ENCODE data around the gene NR6A1. TPM values are rescaled to one million over a fixed set of nuclear protein-coding genes. Genes with fewer than 3 reads are reported as not detected.

Gene NR6A1
- total and polyA plus RNA-seq, 2 of the 8 experiments (the other 6 are each of a cell fraction or from before 2014, with no cell fraction given): 93.2 to 237 TPM

GRCh38 chr9:124530246-124530645 is 240.9 kb downstream of the NR6A1 start:
- H3K4me1 ChIP-seq (replicated peaks in 1 of 4; ENCODE audit: control insufficient read depth in 3 of 4, insufficient read depth in 4 of 4, low read length in 3 of 4): no peaks in the 10 kb centered on the region
- no peak overlapping the region for H2BK20ac ChIP-seq (ENCODE audit: low read length)
- TF ChIP-seq SP2 (IDR thresholded peaks at IDR 0.05; ENCODE audit: low read length): no peak
- TF ChIP-seq CHD1 (IDR thresholded peaks at IDR 0.05; ENCODE audit: low read depth, low read length): no peak
- TF ChIP-seq RAD21 (IDR thresholded peaks at IDR 0.05 in 1 of 2, conservative IDR thresholded peaks at IDR 0.05 in 1 of 2; ENCODE audit: low read depth in 2 of 2, low read length in 2 of 2): no peak
- no peak for TF ChIP-seq FOSL1 (IDR thresholded peaks at IDR 0.05; ENCODE audit: insufficient read depth, low read depth, low read length)
- no peak for TF ChIP-seq CTBP2 (IDR thresholded peaks at IDR 0.05; ENCODE audit: borderline replicate concordance, insufficient read depth, insufficient read length, low read length)
- no peak for TF ChIP-seq TEAD4 (IDR thresholded peaks at IDR 0.05; ENCODE audit: low read depth, low read length)
- TF ChIP-seq SRF (IDR thresholded peaks at IDR 0.05; ENCODE audit: low read depth, low read length): no peak
- no peak for TF ChIP-seq JUND (IDR thresholded peaks at IDR 0.05; ENCODE audit: low read length)
- CTCF ChIA-PET (ENCODE audit: partially characterized antibody): interaction anchor here (0.7 to 1.0 kb wide), 3 partner anchors 22 to 182 kb away, joined by 3 to 4 read pairs (median 4); no protein-coding TSS in a partner anchor
- H3K18ac ChIP-seq (ENCODE audit: extremely low read depth, low read length): no peak overlapping the region
- FAIRE-seq (no peak), DNase-seq (ENCODE audit: low read depth in 1 of 2, low spot score in 2 of 2) (no peak)
- no peak overlapping the region for H4K91ac ChIP-seq (replicated peaks; ENCODE audit: insufficient read length, low read length)
- H4K5ac ChIP-seq (ENCODE audit: insufficient read length, low read depth, low read length): no peak overlapping the region
- no peaks in the 10 kb centered on the region for H3K9me3 ChIP-seq (ENCODE audit: insufficient read depth in 2 of 2, low read depth in 1 of 2, low read length in 1 of 2)
- H3K56ac ChIP-seq (replicated peaks; ENCODE audit: insufficient read length, low read depth, low read length): no peak overlapping the region
- H2BK15ac ChIP-seq (ENCODE audit: low read length): no peak overlapping the region
- POLR2A ChIA-PET (ENCODE audit: partially characterized antibody): no interaction called here
- no peak overlapping the region for H4K8ac ChIP-seq (ENCODE audit: extremely low read depth, insufficient read depth, low read length)
- H3K4me2 ChIP-seq (ENCODE audit: insufficient read depth in 1 of 2, low read depth in 2 of 2, low read length in 2 of 2): no peak overlapping the region
- H3K79me2 ChIP-seq (ENCODE audit: control insufficient read depth in 1 of 2, insufficient read depth in 2 of 2, low read length in 2 of 2): no peaks in the 10 kb centered on the region
- no peak overlapping the region for H3K4ac ChIP-seq (replicated peaks; ENCODE audit: insufficient read length, low read depth, low read length)
- peaks cover 0 to 2% of the 10 kb centered on the region in 2 experiments for H4K20me1 ChIP-seq (replicated peaks in 1 of 2; ENCODE audit: control insufficient read depth in 1 of 2, insufficient read depth in 2 of 2, low read length in 2 of 2)
- H3K9ac ChIP-seq (replicated peaks in 1 of 4; ENCODE audit: extremely low read depth in 1 of 4, low read depth in 3 of 4, low read length in 3 of 4): no peak overlapping the region
- H3K27me3 ChIP-seq (replicated peaks in 1 of 4; ENCODE audit: control insufficient read depth in 3 of 4, extremely low read depth in 1 of 4, insufficient read depth in 3 of 4, low read length in 3 of 4): no peaks in the 10 kb centered on the region
- no peak overlapping the region for H2BK5ac ChIP-seq (ENCODE audit: low read depth, low read length)
- 89% methylated on average over 4 of the region's 4 CpGs; no CpG with 5 or more reads in 1 of the 2 experiments for WGBS, 2 experiments (ENCODE audit: extremely low coverage in 1 of 2, insufficient coverage in 1 of 2, insufficient read length in 1 of 2, insufficient replicate concordance in 2 of 2, low coverage in 1 of 2, low lambda C conversion rate in 2 of 2, missing lambda C conversion rate in 1 of 2)
- H3K36me3 ChIP-seq (ENCODE audit: control insufficient read depth in 2 of 4, insufficient read depth in 4 of 4, low read length in 3 of 4): peaks cover 7 to 35% (median 26%) of the 10 kb centered on the region in 4 experiments
- H3K23me2 ChIP-seq (ENCODE audit: low read depth, low read length): no peaks in the 10 kb centered on the region
- no peak overlapping the region for H3K14ac ChIP-seq (ENCODE audit: insufficient read length)
- H3K79me1 ChIP-seq (ENCODE audit: low read depth, low read length): no peaks in the 10 kb centered on the region
- H3K27ac ChIP-seq (ENCODE audit: low read depth, low read length): no peak overlapping the region
- no peak overlapping the region for H2BK120ac ChIP-seq (replicated peaks; ENCODE audit: low read depth, low read length)
- H2AK5ac ChIP-seq (ENCODE audit: low read depth, low read length): no peak overlapping the region
- H3K4me3 ChIP-seq (ENCODE audit: extremely low read depth in 1 of 4, insufficient read depth in 2 of 4, low read depth in 3 of 4, low read length in 4 of 4): no peak overlapping the region
- H2BK12ac ChIP-seq (ENCODE audit: low read depth, low read length): no peak overlapping the region
- H2AFZ ChIP-seq (ENCODE audit: low read length): no peak overlapping the region
- no peak overlapping the region for H3K23ac ChIP-seq (ENCODE audit: insufficient read length)

Measured in H1 (cell line).